Muscle of back (tissue), 11 donors: ENCODE data around the gene IL23R. TPM values are rescaled to one million over a fixed set of nuclear protein-coding genes. Genes with fewer than 3 reads are reported as not detected.

Experiments used
- DNase-seq, 3 donors: peaks; one replicate each; pipeline versions ENCODE4 v3.0.0 to v3.0.0-alpha.2; 2013
- polyA plus RNA-seq, 10 donors: library from polyadenylated mRNA; unstranded; fragments of 120-200 nt; gene quantifications; one replicate each; pipeline ENCODE4 v1.2.1, GENCODE V29; 2013; ENCODE audit not compliant: insufficient read length in 10 of 10

IL23R gene
- polyA plus RNA-seq, 10 donors, result 0.04 to 0.12 (median 0.10) TPM; not detected in 7

GRCh38 chr1:67148516-67149178 lies 17.6 kb upstream of the IL23R start:
- DNase-seq, result no peak

GRCh38 chr1:67149179-67149770 lies 17.0 kb upstream of the IL23R start:
- DNase-seq, result peak; percentile 59 to 78 (median 63)

- no peak for DNase-seq
These were observed 15.3 kb upstream of the IL23R start for GRCh38 chr1:67150931-67151330.

GRCh38 chr1:67158401-67158800 lies 7.9 kb upstream of the IL23R start:
- DNase-seq, result no peak

- no peak for DNase-seq
These were observed 7.0 kb upstream of the IL23R start for GRCh38 chr1:67159233-67159632.

GRCh38 chr1:67162954-67163353 lies 3.3 kb upstream of the IL23R start:
- no peak for DNase-seq

GRCh38 chr1:67165468-67166041 lies 699 bp upstream of the IL23R start:
- DNase-seq, result no peak

- no peak for DNase-seq
These were observed 3.2 kb downstream of the IL23R start for GRCh38 chr1:67169496-67169895.

- DNase-seq, result no peak
These were observed 3.7 kb downstream of the IL23R start for GRCh38 chr1:67169932-67170331.

GRCh38 chr1:67170751-67171573 lies 4.7 kb downstream of the IL23R start:
- DNase-seq, result no peak

- no peak for DNase-seq
These were observed 5.3 kb downstream of the IL23R start for GRCh38 chr1:67171574-67171955.

- no peak for DNase-seq
These were observed 5.7 kb downstream of the IL23R start for GRCh38 chr1:67171978-67172377.

- no peak for DNase-seq
These were observed 7.7 kb downstream of the IL23R start for GRCh38 chr1:67173988-67174387.

- DNase-seq, result no peak
These were observed 8.5 kb downstream of the IL23R start for GRCh38 chr1:67174716-67175284.

- DNase-seq, result no peak
These were observed 9.4 kb downstream of the IL23R start for GRCh38 chr1:67175530-67176087.

- DNase-seq, result no peak
These were observed 18.7 kb downstream of the IL23R start for GRCh38 chr1:67184838-67185421.

- DNase-seq, result no peak
These were observed 21.9 kb downstream of the IL23R start for GRCh38 chr1:67188137-67188536.

- DNase-seq, result no peak
These were observed 23.7 kb downstream of the IL23R start for GRCh38 chr1:67189953-67190352.

GRCh38 chr1:67190410-67190809 lies 24.2 kb downstream of the IL23R start:
- no peak for DNase-seq

- DNase-seq, result no peak
These were observed 24.7 kb downstream of the IL23R start for GRCh38 chr1:67190942-67191341.
